IPS-20b (cell line): ENCODE results near the gene CRYBG1.

ENCODE experiments used
- H3K27ac ChIP-seq: one replicate; pipeline ENCODE4 v1.5.1; 2013; ENCODE audit warnings: low read length
- H3K27me3 ChIP-seq: 2 replicates; pipeline ENCODE4 v1.6.1; 2013; ENCODE audit warnings: mild to moderate bottlenecking, low read length, inconsistent platforms; ENCODE audit not compliant: insufficient read depth
- H3K36me3 ChIP-seq: 2 replicates; pipeline ENCODE4 v1.6.1; 2013; ENCODE audit warnings: low read depth, mild to moderate bottlenecking, inconsistent platforms, low read length, moderate library complexity; ENCODE audit not compliant: insufficient read depth
- H3K4me1 ChIP-seq: 2 replicates; pipeline ENCODE4 v1.6.1; 2013; ENCODE audit warnings: mild to moderate bottlenecking, control low read depth, inconsistent platforms, low read length, moderate library complexity; ENCODE audit not compliant: insufficient read depth
- H3K4me3 ChIP-seq: 2 replicates; pipeline ENCODE4 v1.5.1; 2013; ENCODE audit warnings: mild to moderate bottlenecking, low read length, inconsistent platforms
- H3K9ac ChIP-seq: 2 replicates; pipeline ENCODE4 v1.6.1; 2013; ENCODE audit warnings: low read depth, mild to moderate bottlenecking, inconsistent platforms, low read length, moderate library complexity
- H3K9me3 ChIP-seq: 2 replicates; pipeline ENCODE4 v1.6.1; 2013; ENCODE audit warnings: mild to moderate bottlenecking, low read depth, low read length, inconsistent platforms; ENCODE audit not compliant: insufficient read depth

Gene CRYBG1

DNA sequence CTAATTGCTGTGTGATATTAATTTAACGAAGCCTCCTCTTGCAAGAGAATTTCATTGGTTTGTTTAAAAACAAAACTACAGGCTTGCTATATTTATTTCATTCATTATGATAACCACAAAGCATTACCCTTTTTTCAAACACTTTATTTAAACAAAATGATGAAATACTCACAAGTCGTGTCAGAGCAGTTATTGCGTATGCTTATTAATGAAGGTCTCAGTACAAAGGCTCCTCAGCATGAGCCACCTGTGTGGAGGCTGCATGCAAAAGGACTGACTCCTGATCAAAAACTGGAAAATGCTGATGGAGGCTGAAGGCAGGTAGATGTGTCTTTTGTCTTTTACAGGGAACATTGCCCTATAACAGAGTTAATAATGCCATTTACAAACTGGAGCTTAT is 130.5 kb downstream of the CRYBG1 start:
- Histone ChIP-seq H3K36me3 (no peaks in the 10 kb centered on the region), H3K9me3 (no peaks in the 10 kb centered on the region), H3K4me3 (no peak overlapping the region), H3K9ac (no peak overlapping the region), H3K4me1 (peaks cover 3% of the 10 kb centered on the region; the same call in 1 of the 2 replicates), H3K27me3 (peaks cover 12% of the 10 kb centered on the region; the same call in 1 of the 2 replicates), H3K27ac (no peak overlapping the region)

DNA sequence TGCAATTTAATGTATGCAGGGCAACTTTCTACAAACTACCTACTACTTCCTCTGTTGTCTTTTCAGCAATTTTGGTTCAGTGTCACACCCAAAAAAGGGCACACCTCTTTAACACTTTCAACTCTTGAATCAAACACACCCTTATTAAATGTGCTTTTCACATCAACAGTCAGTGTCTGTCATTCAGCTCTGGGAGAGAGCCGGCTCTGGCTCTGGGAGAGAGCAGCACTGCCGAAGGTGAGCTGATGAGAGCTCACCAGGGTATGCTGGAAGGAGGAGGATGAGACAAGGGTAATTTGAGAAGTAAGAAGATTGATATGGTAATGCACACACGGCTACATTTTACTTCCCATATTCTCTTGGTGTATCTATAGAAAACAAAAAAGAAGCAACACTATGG is 134.5 kb downstream of the CRYBG1 start:
- Histone ChIP-seq H3K4me3 (no peak overlapping the region), H3K36me3 (no peaks in the 10 kb centered on the region), H3K27ac (no peak overlapping the region), H3K27me3 (no peaks in the 10 kb centered on the region), H3K4me1 (peaks cover 6% of the 10 kb centered on the region; the same call in 1 of the 2 replicates), H3K9me3 (no peaks in the 10 kb centered on the region), H3K9ac (no peak overlapping the region; the same call in 1 of the 2 replicates)

DNA sequence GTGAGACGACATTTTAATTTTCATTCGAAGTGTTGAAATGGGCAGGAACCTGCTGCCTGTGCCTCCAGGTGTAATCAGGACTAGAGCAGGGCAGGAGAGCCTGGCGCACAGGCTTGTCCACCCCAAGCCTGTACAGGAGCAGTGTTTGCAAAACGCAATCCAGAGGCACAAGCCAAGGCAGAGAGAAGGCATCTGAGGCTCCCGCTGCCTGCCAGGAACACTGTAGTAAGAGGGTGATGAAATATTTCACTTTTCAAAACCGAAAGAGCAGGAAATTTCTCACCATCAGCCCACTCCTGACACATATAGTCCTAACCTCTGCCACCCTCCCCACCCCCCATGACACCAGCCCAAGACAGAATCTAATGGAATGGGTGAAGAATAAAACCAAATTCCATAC is 136.3 kb downstream of the CRYBG1 start:
- no peaks in the 10 kb centered on the region for H3K9me3 ChIP-seq
- H3K4me1 ChIP-seq, result peaks cover 6% of the 10 kb centered on the region; the same call in 1 of the 2 replicates
- H3K36me3 ChIP-seq, result no peaks in the 10 kb centered on the region
- no peak overlapping the region for H3K9ac ChIP-seq
- H3K27me3 ChIP-seq, result no peaks in the 10 kb centered on the region
- no peak overlapping the region for H3K4me3 ChIP-seq
- H3K27ac ChIP-seq, result no peak overlapping the region

DNA sequence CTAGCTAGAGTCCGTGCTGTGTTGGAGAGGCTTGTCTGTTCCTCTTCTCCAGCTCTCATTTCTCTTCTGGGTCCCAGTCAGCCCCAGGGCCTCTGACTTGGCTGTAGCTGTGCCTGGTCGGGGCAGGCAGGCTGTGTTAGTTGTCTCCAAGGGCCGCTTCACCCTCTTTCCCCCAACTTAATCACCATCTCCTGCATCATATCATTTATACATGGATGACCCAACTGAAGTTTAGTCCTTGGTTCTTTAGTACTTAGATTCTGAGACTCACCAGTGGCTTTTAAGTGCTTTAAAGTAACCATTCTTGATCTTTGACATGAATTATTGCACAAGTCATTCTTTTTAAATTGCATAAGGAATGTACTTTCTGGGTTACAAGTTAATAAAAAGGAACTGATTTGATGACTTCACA is 141.4 kb downstream of the CRYBG1 start:
- Histone ChIP-seq H3K9ac (no peak overlapping the region), H3K27ac (no peak overlapping the region), H3K4me3 (no peak overlapping the region), H3K4me1 (peaks cover under 1% of the 10 kb centered on the region; the same call in 1 of the 2 replicates), H3K9me3 (no peaks in the 10 kb centered on the region), H3K27me3 (peaks cover 3% of the 10 kb centered on the region), H3K36me3 (no peaks in the 10 kb centered on the region)

DNA sequence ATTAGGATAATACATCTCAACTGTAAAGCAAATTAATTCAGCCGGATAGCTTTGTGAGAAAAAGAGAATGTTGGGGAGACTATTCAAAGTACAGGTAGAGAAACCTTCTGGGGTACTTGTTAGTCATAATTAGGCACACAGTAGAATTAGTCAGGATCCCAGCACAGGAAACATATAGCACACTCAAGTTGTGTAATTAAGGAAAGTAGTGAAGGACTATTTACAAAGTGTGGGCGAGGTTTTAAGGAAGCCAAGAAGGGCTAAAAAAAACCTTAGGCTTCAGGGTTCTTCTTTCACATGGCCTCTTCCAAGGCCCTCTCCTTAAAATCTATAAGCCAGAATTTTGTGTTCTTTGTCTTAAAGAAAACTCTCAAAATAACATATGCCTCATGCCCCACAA is 142.0 kb downstream of the CRYBG1 start:
- Histone ChIP-seq H3K4me3 (no peak overlapping the region), H3K27me3 (peaks cover 8% of the 10 kb centered on the region), H3K9me3 (no peaks in the 10 kb centered on the region), H3K4me1 (no peaks in the 10 kb centered on the region), H3K36me3 (no peaks in the 10 kb centered on the region), H3K27ac (no peak overlapping the region), H3K9ac (no peak overlapping the region)

DNA sequence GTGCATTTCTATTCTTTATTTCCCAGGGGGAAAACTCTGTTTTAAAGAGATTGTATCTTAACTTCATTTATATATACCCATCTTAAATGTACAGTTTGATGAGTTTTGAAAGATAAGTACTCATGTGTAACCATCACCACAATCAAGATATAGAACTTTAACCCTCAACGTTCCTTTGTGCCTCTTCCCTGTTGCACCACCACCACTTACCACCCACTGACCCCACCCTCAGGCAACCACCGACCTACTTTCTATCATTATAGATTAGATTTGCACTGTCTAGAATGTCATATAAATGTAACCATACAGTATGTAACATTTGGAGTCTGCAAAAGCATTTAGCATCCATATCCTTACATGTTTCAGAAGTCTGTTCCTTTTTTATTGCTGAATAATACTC is 147.8 kb downstream of the CRYBG1 start:
- Histone ChIP-seq H3K4me1 (peaks cover 6% of the 10 kb centered on the region; the same call in 1 of the 2 replicates), H3K27me3 (peaks cover 66% of the 10 kb centered on the region), H3K9me3 (no peaks in the 10 kb centered on the region), H3K4me3 (no peak overlapping the region), H3K27ac (no peak overlapping the region), H3K9ac (no peak overlapping the region), H3K36me3 (no peaks in the 10 kb centered on the region)

DNA sequence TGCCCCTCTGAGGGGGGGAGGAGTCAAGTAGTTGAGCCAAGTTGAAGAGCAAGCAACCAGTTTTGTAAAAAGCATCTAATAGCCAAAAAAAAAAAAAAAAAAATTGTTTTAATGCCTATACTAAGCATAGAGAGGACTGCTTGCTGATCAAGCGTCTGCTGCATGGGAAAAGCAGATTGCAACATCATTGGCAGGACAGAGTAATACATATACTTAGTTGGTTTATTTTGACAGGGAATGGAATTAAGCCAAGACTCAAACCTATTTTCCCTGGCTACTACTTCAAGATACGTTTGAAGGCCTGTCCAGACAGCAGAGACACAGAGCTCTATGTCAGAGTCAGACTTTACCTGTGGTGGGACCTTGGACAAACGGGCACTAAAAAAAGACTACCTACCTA is 148.3 kb downstream of the CRYBG1 start:
- Histone ChIP-seq H3K27ac (no peak overlapping the region), H3K9me3 (no peaks in the 10 kb centered on the region), H3K4me3 (0 out of 2 replicates have a peak overlapping the region, but pooled peaks have one; percentile 54), H3K36me3 (no peaks in the 10 kb centered on the region), H3K27me3 (peaks cover 71% of the 10 kb centered on the region), H3K9ac (no peak overlapping the region), H3K4me1 (peaks cover 6% of the 10 kb centered on the region; the same call in 1 of the 2 replicates)

DNA sequence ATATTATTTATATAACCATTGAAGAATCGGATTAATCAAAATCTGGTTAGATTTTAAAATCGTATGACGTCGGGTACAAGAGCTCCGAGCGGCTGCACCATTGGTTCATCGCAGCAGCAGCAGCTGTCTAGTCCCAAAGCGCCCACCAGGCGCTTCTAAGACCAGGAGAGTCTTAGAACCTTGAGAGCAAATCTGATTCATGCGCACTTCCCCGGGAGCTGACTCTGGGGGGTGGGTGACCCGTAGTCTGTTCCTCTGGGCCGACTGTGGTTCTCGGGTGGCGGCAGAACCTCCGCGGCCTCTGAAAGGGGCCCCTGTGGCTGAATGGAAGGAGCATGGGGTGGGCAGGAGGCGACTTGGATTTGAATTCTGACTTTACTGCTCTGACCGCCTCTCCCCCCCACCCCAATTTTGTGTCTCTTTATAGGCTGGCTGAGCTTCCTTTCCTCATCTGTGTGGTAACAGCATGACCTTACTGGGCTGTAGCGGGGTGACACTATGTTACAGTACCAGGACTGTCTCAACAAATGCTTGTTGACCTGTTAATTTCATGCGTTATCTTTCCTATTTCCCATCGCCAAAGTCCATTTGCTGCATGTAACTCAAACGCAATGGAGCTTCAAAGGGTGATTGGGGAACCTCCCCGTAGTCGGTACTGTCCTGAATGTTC is 149.0 kb downstream of the CRYBG1 start:
- Histone ChIP-seq H3K27ac (no peak overlapping the region), H3K9ac (no peak overlapping the region), H3K9me3 (no peaks in the 10 kb centered on the region), H3K4me1 (peaks cover 6% of the 10 kb centered on the region; the same call in 1 of the 2 replicates), H3K4me3 (peak overlapping the region; percentile 54), H3K27me3 (peaks cover 78% of the 10 kb centered on the region), H3K36me3 (no peaks in the 10 kb centered on the region)

DNA sequence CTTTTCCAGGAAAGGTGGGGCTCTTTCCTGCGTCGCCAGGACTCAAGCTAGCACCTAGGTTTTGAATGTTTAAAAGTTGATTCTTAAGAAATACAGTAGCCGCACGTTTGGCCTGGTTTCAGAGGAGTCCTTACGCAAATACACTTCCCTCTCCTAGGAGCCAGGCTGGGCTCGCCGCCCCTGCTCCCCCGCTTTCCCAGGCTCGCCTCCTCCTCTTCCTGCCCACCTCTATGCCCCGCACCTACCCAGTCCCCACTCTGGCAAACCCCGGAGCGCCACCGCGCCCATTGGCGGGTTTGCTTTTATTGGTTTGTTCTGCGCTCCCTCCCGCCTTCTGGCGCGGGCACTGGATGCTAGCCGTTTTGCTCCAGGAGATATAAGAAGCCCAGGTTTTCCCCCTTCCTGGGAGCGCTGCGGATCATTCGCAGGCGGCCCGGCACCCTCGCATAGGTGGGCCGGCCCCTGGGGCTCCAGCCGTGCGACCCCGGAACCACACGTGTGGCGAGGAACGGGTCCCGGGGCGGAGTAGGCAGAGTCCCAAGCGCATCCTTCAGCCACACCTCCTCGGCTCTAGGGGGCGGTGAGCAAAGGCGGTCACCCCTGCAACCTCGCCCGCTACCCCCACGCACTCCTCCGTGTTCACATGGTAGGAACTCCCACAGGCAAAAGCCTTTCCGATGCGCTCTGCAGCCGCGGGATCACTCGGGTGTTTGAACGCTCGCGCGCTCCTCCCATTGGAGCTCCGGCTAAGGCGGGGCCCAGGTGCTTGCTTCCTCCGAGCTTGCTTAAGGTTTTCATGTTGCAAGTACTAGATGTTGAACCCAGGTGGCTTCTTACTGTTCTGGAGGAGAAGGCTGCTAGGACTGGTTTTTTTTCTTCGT is 149.8 kb downstream of the CRYBG1 start:
- Histone ChIP-seq H3K4me3 (peak overlapping the region; percentile 54), H3K4me1 (peaks cover 6% of the 10 kb centered on the region; the same call in 1 of the 2 replicates), H3K27me3 (peaks cover 86% of the 10 kb centered on the region), H3K27ac (no peak overlapping the region), H3K36me3 (no peaks in the 10 kb centered on the region), H3K9ac (no peak overlapping the region), H3K9me3 (no peaks in the 10 kb centered on the region)

DNA sequence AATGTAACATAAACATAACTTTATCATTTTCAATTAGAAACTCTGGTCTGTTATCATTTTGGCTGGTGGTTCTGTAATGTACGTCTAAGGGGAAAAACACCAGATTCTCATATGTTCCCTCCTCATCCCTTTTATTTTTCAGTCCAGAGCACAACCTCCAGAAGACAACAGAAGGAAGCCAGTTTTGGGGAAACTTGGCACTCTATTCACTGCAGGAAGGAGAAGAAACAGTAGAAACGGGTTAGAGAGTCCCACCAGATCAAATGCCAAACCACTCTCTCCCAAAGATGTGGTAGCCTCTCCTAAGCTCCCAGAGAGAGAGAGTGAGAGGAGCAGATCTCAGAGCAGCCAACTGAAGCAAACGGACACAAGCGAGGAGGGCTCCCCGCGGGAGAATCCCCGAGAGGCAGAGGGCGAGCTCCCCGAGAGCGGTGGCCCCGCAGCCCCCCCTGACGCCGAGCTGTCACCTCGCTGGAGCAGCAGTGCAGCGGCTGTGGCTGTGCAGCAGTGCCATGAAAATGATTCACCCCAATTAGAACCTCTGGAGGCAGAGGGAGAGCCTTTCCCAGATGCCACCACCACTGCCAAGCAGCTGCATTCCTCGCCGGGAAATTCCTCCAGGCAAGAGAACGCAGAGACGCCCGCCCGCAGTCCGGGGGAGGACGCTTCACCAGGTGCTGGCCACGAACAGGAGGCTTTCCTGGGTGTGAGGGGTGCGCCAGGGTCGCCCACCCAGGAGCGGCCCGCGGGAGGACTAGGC is 151.0 kb downstream of the CRYBG1 start:
- H3K27me3 ChIP-seq, result peaks cover 87% of the 10 kb centered on the region

More for the DNA sequence above, 151.0 kb downstream of the CRYBG1 start:
- H3K36me3 ChIP-seq, result no peaks in the 10 kb centered on the region
- H3K27ac ChIP-seq, result no peak overlapping the region
- peaks cover 6% of the 10 kb centered on the region; the same call in 1 of the 2 replicates for H3K4me1 ChIP-seq
- H3K9me3 ChIP-seq, result no peaks in the 10 kb centered on the region
- H3K9ac ChIP-seq, result no peak overlapping the region
- H3K4me3 ChIP-seq, result peak overlapping the region; percentile 54
